Dendritic cell treated with granulocyte-macrophage colony-stimulating factor and Interleukin-4, amounts not matched to agents 40 ng/mL and 50 ng/mL, for 4 days (primary cell): Measurements from ENCODE around the gene ZNF516.
A peak's percentile ranks its signal among the peaks of the same experiment; 100 is the strongest.
"Not testable (repeated sequence)": the region's sequence is repeated elsewhere in the genome, so short reads cannot be mapped to it uniquely, and the experiment has no call there.

ENCODE experiments used
- H3K27ac Mint-ChIP-seq: one replicate; pipeline ENCODE4 v1.8.0; 2022; ENCODE audit warnings: mild to moderate bottlenecking, mixed read lengths
- H3K27me3 Mint-ChIP-seq: one replicate; pipeline ENCODE4 v1.8.0; 2022; ENCODE audit warnings: mild to moderate bottlenecking, mixed read lengths
- H3K36me3 Mint-ChIP-seq: one replicate; pipeline ENCODE4 v1.8.0; 2022; ENCODE audit warnings: low read depth, mixed read lengths
- H3K4me1 Mint-ChIP-seq: one replicate; pipeline ENCODE4 v1.8.0; 2022; ENCODE audit warnings: low read depth, mixed read lengths
- H3K4me3 Mint-ChIP-seq: one replicate; pipeline ENCODE4 v1.8.0; 2022; ENCODE audit warnings: mild to moderate bottlenecking, moderate library complexity, mixed read lengths
- H3K9me3 Mint-ChIP-seq: one replicate; pipeline ENCODE4 v1.8.0; 2022; ENCODE audit warnings: mixed read lengths
- intact Hi-C: fragments of 100-400 bp; cut with micrococcal nuclease; formaldehyde crosslinking; loops from one replicate; pipeline ENCODE4 v1.15.0; 2022

ZNF516 gene, protein sequence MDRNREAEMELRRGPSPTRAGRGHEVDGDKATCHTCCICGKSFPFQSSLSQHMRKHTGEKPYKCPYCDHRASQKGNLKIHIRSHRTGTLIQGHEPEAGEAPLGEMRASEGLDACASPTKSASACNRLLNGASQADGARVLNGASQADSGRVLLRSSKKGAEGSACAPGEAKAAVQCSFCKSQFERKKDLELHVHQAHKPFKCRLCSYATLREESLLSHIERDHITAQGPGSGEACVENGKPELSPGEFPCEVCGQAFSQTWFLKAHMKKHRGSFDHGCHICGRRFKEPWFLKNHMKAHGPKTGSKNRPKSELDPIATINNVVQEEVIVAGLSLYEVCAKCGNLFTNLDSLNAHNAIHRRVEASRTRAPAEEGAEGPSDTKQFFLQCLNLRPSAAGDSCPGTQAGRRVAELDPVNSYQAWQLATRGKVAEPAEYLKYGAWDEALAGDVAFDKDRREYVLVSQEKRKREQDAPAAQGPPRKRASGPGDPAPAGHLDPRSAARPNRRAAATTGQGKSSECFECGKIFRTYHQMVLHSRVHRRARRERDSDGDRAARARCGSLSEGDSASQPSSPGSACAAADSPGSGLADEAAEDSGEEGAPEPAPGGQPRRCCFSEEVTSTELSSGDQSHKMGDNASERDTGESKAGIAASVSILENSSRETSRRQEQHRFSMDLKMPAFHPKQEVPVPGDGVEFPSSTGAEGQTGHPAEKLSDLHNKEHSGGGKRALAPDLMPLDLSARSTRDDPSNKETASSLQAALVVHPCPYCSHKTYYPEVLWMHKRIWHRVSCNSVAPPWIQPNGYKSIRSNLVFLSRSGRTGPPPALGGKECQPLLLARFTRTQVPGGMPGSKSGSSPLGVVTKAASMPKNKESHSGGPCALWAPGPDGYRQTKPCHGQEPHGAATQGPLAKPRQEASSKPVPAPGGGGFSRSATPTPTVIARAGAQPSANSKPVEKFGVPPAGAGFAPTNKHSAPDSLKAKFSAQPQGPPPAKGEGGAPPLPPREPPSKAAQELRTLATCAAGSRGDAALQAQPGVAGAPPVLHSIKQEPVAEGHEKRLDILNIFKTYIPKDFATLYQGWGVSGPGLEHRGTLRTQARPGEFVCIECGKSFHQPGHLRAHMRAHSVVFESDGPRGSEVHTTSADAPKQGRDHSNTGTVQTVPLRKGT

DNA sequence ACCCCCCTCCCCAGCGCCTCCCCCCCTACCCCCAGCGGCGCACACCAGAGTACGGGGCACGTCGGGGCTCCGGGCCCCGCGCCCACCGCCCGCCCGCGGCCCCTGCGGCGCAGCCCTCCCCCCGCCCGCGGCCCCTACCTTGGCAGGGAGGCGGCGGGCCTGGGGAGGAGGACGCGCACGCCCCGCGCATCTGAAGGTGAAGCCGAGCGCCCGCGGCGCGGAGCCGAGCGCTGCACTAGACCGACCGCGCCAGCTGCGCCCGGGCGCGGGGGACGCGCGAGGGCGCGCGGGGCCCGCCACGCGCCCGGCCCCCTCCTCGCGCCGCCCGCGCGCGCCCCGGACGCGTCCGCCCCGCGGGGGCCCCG lies at the start of gene ZNF516:
Gene ZNF516 (minus strand): TSS at position 237 of the 365 bp plus-strand sequence. CDS start 52,188 bp downstream, outside the sequence.
- peaks cover 52% of the 10 kb centered on the region for H3K36me3 Mint-ChIP-seq
- H3K4me3 Mint-ChIP-seq, result peak within 1 kb of the TSS; percentile 96
- intact Hi-C loops, result loop anchor here (10.0 kb wide), 1 partner anchor 620 kb away; no protein-coding TSS in a partner anchor
- no peaks in the 10 kb centered on the region for H3K27me3 Mint-ChIP-seq
- peaks cover 61% of the 10 kb centered on the region for H3K4me1 Mint-ChIP-seq
- no peaks in the 10 kb centered on the region for H3K9me3 Mint-ChIP-seq
- peak within 1 kb of the TSS; percentile 96 for H3K27ac Mint-ChIP-seq

DNA sequence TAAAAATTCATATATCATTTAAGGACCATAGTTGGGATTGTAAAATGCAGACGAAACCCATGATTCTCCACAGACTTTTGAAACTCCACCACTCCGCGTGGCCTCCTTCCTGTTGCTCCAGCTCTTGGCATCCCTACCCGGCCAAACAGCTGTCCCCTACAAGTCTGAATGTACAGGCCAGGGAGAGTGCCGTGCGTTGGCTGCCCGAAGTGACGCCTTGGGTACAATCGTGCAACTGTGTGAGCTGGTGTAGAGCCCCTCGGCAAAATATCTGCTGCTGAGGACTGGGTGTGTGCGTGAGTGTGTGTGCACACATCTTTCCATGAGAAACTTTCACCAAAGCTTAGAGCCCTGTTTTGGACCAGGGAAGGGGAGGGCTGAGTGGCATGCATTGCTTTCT lies 43.8 kb upstream of the ZNF516 start:
- Mint-ChIP-seq H3K4me1 (peaks cover 12% of the 10 kb centered on the region), H3K36me3 (no peaks in the 10 kb centered on the region), H3K4me3 (no peak overlapping the region), H3K27me3 (no peaks in the 10 kb centered on the region), H3K9me3 (no peaks in the 10 kb centered on the region), H3K27ac (no peak overlapping the region)
- intact Hi-C loops, result no loop called here

DNA sequence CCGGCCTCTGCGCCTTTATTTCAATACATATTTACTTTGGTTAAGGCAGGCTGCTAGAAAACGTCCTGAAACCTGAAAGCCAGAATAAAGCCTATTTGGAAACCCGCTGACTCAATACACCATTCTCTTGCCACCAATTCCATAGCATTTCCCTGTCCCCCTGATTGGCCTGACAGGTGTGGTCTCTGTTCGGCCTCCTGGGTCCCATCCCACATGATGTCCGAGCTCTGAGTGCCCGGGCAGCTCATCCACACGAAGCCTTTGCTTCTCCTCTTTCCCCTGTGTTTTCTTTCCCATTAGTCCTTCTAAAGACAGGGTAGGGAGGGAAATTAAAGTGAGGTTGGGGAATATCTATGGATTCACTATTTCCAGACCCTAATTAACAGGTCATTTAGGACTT lies 42.6 kb upstream of the ZNF516 start:
- H3K36me3 Mint-ChIP-seq, result no peaks in the 10 kb centered on the region
- H3K27me3 Mint-ChIP-seq, result no peaks in the 10 kb centered on the region
- intact Hi-C loops, result no loop called here
- H3K9me3 Mint-ChIP-seq, result no peaks in the 10 kb centered on the region
- no peak overlapping the region for H3K4me3 Mint-ChIP-seq
- no peak overlapping the region for H3K27ac Mint-ChIP-seq
- peaks cover 5% of the 10 kb centered on the region for H3K4me1 Mint-ChIP-seq

DNA sequence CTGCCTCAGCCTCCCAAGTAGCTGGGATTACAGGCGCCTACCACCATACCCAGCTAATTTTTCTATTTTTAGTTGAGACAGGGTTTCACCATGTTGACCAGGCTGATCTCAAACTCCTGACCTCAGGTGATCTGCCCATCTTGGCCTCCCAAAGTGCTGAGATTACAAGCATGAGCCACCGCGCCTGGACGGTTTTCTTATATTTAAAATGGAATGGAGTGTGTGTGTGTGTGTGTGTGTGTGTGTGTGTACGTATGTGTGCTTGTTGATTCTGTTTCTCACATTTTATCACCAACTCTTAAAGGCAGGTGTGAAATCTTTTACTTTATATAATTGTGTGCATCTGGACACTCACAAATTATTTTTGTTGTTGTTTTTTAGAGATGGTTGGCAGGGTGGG lies 41.6 kb upstream of the ZNF516 start:
- H3K4me1 Mint-ChIP-seq, H3K4me3 Mint-ChIP-seq, H3K9me3 Mint-ChIP-seq, H3K27ac Mint-ChIP-seq, H3K36me3 Mint-ChIP-seq, intact Hi-C loops, H3K27me3 Mint-ChIP-seq: not testable (repeated sequence)

DNA sequence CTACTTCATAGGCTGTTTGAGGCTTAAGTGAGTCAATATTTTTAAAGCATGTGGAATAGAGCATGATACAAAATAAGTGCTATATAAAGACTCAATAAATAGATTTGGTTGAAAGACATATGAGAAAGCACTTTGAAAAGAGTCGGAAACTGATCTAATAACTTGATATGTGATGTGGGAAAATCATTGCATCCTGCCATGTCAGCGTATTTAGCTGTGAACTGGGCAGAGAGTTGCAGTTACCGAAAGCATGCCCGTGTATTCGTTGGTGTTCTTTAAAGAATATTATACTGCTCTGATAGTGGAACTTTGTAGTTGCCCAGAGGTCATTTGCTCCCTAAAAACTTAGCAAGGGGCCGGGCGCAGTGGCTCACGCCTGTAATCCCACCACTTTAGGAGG lies 37.8 kb upstream of the ZNF516 start:
- no peaks in the 10 kb centered on the region for H3K36me3 Mint-ChIP-seq
- no peaks in the 10 kb centered on the region for H3K9me3 Mint-ChIP-seq
- no peaks in the 10 kb centered on the region for H3K27me3 Mint-ChIP-seq
- H3K4me3 Mint-ChIP-seq, result no peak overlapping the region
- intact Hi-C loops, result no loop called here
- no peak overlapping the region for H3K27ac Mint-ChIP-seq
- H3K4me1 Mint-ChIP-seq, result peaks cover 14% of the 10 kb centered on the region

DNA sequence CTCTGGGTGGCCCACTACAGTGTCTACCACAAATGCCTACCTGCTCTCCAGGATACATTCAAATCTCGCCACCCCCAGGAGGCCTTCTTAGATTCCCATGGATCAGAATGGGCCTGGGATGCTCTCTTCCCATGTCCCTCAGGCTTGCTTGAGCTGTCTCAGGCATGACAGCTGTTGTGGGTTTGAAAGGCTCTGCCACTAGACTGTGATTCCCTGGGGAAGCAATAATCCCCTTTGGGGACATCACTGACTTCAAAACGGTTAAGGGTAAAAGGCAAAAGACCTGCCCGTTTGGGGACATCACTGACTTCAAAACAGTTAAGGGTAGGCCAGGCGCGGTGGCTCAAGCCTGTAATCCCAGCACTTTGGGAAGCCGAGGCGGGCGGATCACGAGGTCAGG lies 35.8 kb upstream of the ZNF516 start:
- Mint-ChIP-seq H3K4me1 (peaks cover 14% of the 10 kb centered on the region), H3K27me3 (no peaks in the 10 kb centered on the region), H3K36me3 (no peaks in the 10 kb centered on the region), H3K4me3 (no peak overlapping the region), H3K9me3 (no peaks in the 10 kb centered on the region), H3K27ac (no peak overlapping the region)
- intact Hi-C loops, result no loop called here

DNA sequence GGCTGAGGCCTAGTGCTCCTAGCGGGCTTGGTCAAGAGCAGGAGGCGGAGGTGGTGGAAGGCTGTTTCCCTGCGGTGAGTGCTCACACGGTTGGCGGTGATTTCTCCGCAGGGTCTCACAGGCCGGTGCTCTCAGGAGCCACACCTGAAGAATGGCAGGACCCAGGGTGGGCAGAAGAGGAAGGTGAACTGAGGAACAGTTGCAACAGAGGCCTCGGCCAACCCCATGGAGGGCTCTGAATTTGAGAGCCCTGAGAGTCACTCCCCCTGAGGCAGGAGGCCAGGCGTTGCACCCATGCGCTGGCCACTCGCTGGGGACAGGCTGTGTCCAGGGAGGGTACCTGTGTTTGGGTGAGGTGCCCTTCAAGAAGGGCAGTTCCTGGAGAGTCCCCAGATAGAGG lies 35.3 kb upstream of the ZNF516 start:
- no peak overlapping the region for H3K27ac Mint-ChIP-seq

DNA sequence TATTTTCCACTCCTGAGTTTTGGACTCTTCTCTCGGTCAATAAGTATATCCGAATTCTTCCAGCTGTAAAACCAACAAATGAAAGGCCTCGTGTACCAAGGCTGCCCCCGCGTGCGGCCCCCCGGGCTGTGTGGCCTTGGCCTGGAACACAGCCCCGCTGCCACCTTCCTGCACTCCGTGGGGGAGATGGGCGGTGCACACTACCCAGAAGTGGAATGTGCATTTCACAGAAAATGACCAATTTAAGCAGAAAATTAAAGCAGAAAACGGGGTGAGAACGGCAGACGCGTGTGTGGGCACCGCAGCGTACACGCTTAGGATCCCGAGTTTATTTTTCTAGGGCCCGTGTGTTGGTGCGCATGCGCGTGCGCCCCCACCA lies 34.4 kb upstream of the ZNF516 start:
- Mint-ChIP-seq H3K4me3 (peak overlapping the region; percentile 77), H3K9me3 (no peaks in the 10 kb centered on the region), H3K4me1 (peaks cover 22% of the 10 kb centered on the region), H3K27ac (peak overlapping the region; percentile 48), H3K27me3 (peaks cover 3% of the 10 kb centered on the region), H3K36me3 (no peaks in the 10 kb centered on the region)
- intact Hi-C loops, result no loop called here

More for the DNA sequence above, 35.3 kb upstream of the ZNF516 start:
- Mint-ChIP-seq H3K27me3 (no peaks in the 10 kb centered on the region), H3K4me1 (peaks cover 17% of the 10 kb centered on the region), H3K9me3 (no peaks in the 10 kb centered on the region), H3K36me3 (no peaks in the 10 kb centered on the region), H3K4me3 (no peak overlapping the region)
- intact Hi-C loops, result no loop called here

DNA sequence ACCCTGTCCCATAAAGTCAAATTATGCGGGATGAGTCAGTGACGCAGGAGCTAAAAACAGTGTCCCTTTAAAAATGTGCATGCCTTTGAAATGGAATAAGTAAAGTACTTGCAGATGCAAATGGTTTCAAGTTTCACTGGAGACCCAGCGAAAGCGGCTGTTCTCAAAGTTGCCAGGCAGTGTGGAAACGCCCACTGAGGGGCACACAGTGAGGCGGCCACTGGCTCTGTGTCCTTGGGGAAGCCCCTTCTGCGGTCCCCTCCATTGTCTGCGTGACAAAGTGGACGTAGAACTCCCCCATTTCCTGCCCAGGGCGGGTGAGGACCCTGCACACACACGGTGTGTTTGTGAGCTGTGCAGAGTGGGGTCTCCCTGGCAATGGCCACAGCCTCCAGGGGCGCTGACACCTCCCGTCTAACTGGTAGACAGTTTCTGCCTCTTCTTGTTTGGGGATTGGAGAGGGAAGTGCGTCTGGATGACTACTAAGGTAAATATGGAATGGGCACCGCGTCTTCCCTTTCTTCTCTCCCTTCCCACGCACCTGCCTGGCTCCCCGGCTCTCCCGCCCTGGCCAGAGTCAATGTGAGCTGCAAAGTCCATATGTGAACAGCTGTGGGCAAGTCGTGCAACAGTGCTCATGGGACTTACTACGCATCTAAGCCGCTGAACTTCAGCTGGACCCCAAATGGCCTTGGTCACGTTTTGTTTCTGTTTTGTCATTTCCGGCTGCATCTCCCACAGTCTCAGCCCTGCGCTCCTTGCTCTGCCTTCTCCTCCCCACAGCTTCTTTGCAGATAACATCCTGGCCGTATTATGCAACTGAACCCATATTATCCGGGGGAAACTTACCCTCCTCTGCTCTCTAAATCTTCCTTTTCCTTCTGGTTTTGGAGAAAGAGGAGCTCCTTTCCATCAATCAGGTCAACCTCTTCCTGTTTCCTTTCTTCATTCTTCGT lies 33.7 kb upstream of the ZNF516 start:
- Mint-ChIP-seq H3K36me3 (no peaks in the 10 kb centered on the region), H3K4me3 (peak overlapping the region; percentile 77), H3K27ac (peak overlapping the region; percentile 48), H3K9me3 (no peaks in the 10 kb centered on the region), H3K4me1 (peaks cover 22% of the 10 kb centered on the region), H3K27me3 (peaks cover 3% of the 10 kb centered on the region)
- intact Hi-C loops, result no loop called here

DNA sequence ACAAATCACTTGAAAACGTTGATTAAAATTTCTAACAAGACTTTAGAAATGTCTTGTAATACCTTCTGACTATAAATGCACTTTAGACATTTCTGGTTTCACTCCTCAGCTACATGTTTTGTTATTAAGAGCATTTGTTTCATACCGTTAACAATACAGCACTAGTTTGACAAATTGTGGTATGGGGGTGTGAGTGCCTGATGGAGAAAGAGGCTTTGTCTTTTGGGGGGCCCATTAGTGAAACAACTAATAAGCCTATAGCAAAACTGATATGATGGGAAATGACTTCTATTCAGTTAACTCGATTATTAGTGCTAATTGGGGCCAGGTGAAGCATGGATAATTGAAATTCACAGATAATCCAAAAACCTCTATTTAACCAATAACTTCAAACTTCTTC lies 30.9 kb upstream of the ZNF516 start:
- Mint-ChIP-seq H3K4me1 (peaks cover 28% of the 10 kb centered on the region), H3K4me3 (no peak overlapping the region), H3K27me3 (peaks cover 3% of the 10 kb centered on the region), H3K9me3 (no peaks in the 10 kb centered on the region), H3K36me3 (no peaks in the 10 kb centered on the region), H3K27ac (no peak overlapping the region)
- intact Hi-C loops, result no loop called here

DNA sequence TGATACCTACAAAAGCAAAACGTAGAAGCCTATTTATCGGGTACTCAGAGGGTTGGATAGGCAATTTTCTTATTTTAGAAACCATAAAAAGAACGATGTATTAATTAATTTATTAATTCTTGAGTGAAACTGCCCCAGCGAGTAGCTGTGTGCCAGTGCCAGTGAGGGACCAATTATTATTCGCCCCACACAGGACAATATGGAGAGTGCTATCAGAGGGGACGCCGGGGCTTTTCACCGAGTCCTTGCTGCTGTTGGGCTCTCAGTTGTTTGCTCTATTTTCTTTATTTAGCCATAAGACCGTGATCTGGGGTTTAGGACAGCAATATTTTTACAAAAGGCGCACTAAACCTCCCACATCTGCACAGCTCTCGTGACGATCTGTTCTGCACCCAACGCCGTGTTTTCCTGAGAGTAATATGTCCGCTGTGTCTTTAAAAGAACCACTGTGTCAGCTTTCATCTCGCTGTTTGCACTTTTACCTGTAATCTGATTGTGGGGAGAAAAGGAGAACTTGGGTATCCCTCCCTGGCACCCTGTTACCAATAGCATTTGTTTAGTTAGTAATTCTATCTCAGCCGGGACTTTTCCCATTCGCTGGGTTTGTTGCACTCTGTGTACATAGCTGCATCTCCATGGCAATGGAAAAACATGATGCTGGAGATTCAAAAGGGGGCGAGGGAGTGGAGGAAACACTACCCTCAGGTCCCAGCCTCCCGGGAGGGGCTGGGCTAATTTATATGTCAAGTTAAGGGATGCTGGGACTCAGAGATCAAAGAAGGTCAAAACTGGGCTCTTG lies 30.1 kb upstream of the ZNF516 start:
- peak overlapping the region; percentile 33 for H3K27ac Mint-ChIP-seq
- intact Hi-C loops, result no loop called here
- no peaks in the 10 kb centered on the region for H3K36me3 Mint-ChIP-seq
- peaks cover 33% of the 10 kb centered on the region for H3K4me1 Mint-ChIP-seq
- no peak overlapping the region for H3K4me3 Mint-ChIP-seq
- H3K27me3 Mint-ChIP-seq, result peaks cover 3% of the 10 kb centered on the region
- no peaks in the 10 kb centered on the region for H3K9me3 Mint-ChIP-seq

DNA sequence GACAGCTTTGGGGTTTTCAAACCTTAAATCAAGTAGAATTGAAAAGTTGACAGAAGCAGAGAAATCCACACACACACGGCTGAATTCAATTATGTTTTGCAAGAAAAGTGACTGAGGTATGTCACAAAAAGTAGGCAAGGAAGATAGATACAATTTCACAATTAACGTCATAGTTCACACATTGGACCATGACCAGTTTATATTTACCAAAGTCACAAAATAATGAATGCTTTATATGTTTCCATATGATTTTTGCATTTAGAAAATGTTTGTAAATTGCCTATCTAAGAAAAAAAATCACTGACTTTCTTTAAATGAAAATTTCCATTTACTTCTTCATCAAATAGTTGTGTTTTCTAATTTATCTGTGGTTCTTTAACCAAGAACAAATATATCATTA lies 29.4 kb upstream of the ZNF516 start:
- peaks cover 30% of the 10 kb centered on the region for H3K4me1 Mint-ChIP-seq
- H3K36me3 Mint-ChIP-seq, result no peaks in the 10 kb centered on the region
- no peaks in the 10 kb centered on the region for H3K9me3 Mint-ChIP-seq
- H3K27me3 Mint-ChIP-seq, result peaks cover 3% of the 10 kb centered on the region
- H3K27ac Mint-ChIP-seq, result no peak overlapping the region
- no peak overlapping the region for H3K4me3 Mint-ChIP-seq
- intact Hi-C loops, result no loop called here
